HepG2 (cell line): ENCODE data around the gene ENO3. TPM values are rescaled to one million over a fixed set of nuclear protein-coding genes. Genes with fewer than 3 reads are reported as not detected.

Experiments used
- AHDC1 ChIP-seq: sonication (generic); formaldehyde crosslinking; IDR thresholded peaks from 2 replicates; pipeline ENCODE4 v1.5.1; 2020; ENCODE audit warnings: mild to moderate bottlenecking, missing genetic modification reagents, borderline replicate concordance
- ISL2 ChIP-seq: sonication (generic); formaldehyde crosslinking; IDR thresholded peaks from 2 replicates; pipeline ENCODE4 v1.5.0; 2020; ENCODE audit warnings: missing genetic modification reagents
- MAZ ChIP-seq, 2 experiments: sonication (generic) in 1 of 2; formaldehyde crosslinking in 1 of 2; IDR thresholded peaks; 2 replicates each; pipeline versions ENCODE4 v1.5.0 to v1.6.1; 2012 to 2020; ENCODE audit warnings: low read depth in 2 of 2, mild to moderate bottlenecking in 2 of 2, borderline replicate concordance in 1 of 2, improper control_type of control experiment in 1 of 2, low read length in 1 of 2, missing genetic modification reagents in 1 of 2, moderate library complexity in 1 of 2
- RBFOX2 ChIP-seq: fragments of 200-400 bp; formaldehyde crosslinking; IDR thresholded peaks from 2 replicates; pipeline ENCODE4 v1.6.1; 2017; ENCODE audit warnings: low read depth, mild to moderate bottlenecking, low read length
- SAP130 ChIP-seq: IDR thresholded peaks from 2 replicates; pipeline ENCODE4 v1.6.1; 2016; ENCODE audit warnings: low read depth
- TFAP4 ChIP-seq: sonication (generic); IDR thresholded peaks from 2 replicates; pipeline ENCODE4 v1.6.1; 2016; ENCODE audit warnings: low read depth, borderline replicate concordance
- TOE1 ChIP-seq: sonication (generic); formaldehyde crosslinking; IDR thresholded peaks from 2 replicates; pipeline ENCODE4 v1.4.0; 2020; ENCODE audit warnings: mild to moderate bottlenecking, missing genetic modification reagents
- YY1 ChIP-seq: IDR thresholded peaks from 2 replicates; pipeline ENCODE4 v1.6.1; 2011; ENCODE audit warnings: low read length, low read depth, moderate library complexity, mild to moderate bottlenecking; ENCODE audit not compliant: insufficient read depth, insufficient replicate concordance
- ZFP37 ChIP-seq: sonication (generic); formaldehyde crosslinking; IDR thresholded peaks from 2 replicates; pipeline ENCODE4 v1.4.0; 2020; ENCODE audit warnings: missing genetic modification reagents, borderline replicate concordance
- ZNF292 ChIP-seq: sonication (generic); formaldehyde crosslinking; IDR thresholded peaks from 2 replicates; pipeline ENCODE4 v1.8.1; 2022; ENCODE audit warnings: mild to moderate bottlenecking, low read depth, missing genetic modification reagents, borderline replicate concordance
- polyA plus RNA-seq, 8 experiments: library from polyadenylated mRNA; depleted of rRNA in 3 of 8; stranded (reverse) in 7 of 8; unstranded in 1 of 8; fragments of >200 nt; fragmentation: Illumina TruSeq in 4 of 8; extraction: Trizol in 4 of 8; gene quantifications; 2 replicates each; pipeline versions ENCODE4 v1.2.1 to v1.2.3, GENCODE V29; 2011 to 2016; ENCODE audit warnings: low read depth in 4 of 8, missing spikeins in 1 of 8, mixed read lengths in 1 of 8; ENCODE audit not compliant: insufficient read depth in 1 of 8
- total RNA-seq, 5 experiments: library from RNA; depleted of rRNA; stranded (reverse); fragments of >200 nt; fragmentation: Illumina TruSeq; extraction: Trizol; gene quantifications; 2 replicates each; pipeline ENCODE4 v1.2.3, GENCODE V29; 2016; ENCODE audit warnings: low read depth in 1 of 5
- TF ChIP-seq, protein P1 (sequence below): sonication (generic); formaldehyde crosslinking; IDR thresholded peaks from 2 replicates; pipeline ENCODE4 v1.5.0; 2020; ENCODE audit warnings: missing genetic modification reagents
- TF ChIP-seq, protein P2 (sequence below): IDR thresholded peaks from 2 replicates; pipeline ENCODE4 v1.6.1; 2016; ENCODE audit warnings: missing compliant biosample characterization, missing genetic modification reagents, borderline replicate concordance
- TF ChIP-seq, protein P3 (sequence below): sonication (generic); formaldehyde crosslinking; IDR thresholded peaks from 2 replicates; pipeline ENCODE4 v1.5.0; 2020; ENCODE audit warnings: mild to moderate bottlenecking, missing genetic modification reagents

ENO3 gene
- total and polyA plus RNA-seq, 2 of the 13 experiments (the other 11 are each of a cell fraction or from before 2014, with no cell fraction given), result 59.8 to 69.8 TPM

DNA sequence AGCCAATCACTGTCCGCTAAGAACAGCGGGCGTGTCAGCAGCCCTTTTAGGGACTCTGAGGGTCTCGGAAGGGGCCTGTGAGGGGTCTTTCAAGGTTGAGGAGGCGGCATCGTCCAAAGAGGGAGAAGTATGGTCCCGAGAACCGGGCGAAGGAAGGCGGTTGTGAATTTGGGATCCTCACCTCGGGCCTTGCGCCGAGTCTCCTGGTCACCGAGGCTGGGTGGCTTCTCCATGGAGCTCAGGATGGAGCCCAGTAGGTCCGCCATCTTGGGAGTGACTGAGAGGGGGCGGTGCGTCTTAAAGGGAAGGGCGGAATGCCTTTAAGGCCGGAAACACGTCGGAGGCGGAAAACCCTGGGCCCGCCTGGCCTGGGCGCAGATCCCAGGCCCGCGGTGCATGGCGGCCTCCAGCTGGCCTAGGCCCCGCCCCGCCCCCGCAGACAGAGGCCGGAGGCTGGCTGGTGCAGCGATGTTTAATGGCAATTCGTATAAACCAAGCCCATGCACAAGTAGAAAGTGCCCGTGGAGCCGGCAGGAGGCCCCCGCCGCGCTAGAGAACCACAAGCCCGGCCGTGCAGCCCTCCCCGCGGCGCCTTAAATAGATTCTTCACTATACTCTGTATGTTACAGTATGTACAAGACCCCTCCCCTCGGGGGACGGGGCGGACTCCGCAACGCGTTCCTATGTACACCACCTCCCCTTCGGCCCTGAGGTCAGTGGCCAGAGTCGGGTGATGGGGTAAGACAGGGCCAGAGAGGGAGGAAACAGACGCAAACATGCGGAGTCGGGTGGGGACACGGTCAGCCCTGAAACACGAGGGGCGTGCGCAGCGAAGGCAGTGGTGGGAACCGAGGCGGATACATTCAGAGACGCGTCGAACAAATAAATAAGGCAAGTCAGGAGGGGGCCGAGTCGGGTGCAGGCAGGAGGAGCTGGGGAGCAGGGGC, 16.9 kb downstream of the ENO3 start, which contains the start of gene SPAG7 (continued):
- TF ChIP-seq TFAP4, result peak; percentile 97
- no peak for TF ChIP-seq TOE1
- TF ChIP-seq ISL2 (CRISPR knock-in tag), result peak; percentile 42; the same call in 1 of the 2 replicates
- 0 out of 2 replicates have a peak, but pooled peaks have one; percentile 61 for TF ChIP-seq MAZ (IDR thresholded peaks at IDR 0.05; ENCODE audit: borderline replicate concordance, low read depth, low read length)
- TF ChIP-seq MAZ (CRISPR knock-in tag; IDR thresholded peaks at IDR 0.05; ENCODE audit: low read depth), result peak; percentile 26; the same call in 1 of the 2 replicates
- TF ChIP-seq SAP130 (CRISPR knock-in tag), result peak; percentile 86
- TF ChIP-seq RBFOX2, result peak; percentile 94
- TF ChIP-seq, protein P1, sequence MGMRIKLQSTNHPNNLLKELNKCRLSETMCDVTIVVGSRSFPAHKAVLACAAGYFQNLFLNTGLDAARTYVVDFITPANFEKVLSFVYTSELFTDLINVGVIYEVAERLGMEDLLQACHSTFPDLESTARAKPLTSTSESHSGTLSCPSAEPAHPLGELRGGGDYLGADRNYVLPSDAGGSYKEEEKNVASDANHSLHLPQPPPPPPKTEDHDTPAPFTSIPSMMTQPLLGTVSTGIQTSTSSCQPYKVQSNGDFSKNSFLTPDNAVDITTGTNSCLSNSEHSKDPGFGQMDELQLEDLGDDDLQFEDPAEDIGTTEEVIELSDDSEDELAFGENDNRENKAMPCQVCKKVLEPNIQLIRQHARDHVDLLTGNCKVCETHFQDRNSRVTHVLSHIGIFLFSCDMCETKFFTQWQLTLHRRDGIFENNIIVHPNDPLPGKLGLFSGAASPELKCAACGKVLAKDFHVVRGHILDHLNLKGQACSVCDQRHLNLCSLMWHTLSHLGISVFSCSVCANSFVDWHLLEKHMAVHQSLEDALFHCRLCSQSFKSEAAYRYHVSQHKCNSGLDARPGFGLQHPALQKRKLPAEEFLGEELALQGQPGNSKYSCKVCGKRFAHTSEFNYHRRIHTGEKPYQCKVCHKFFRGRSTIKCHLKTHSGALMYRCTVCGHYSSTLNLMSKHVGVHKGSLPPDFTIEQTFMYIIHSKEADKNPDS (CRISPR knock-in tag), result no peak
- TF ChIP-seq AHDC1 (CRISPR knock-in tag), result no peak
- TF ChIP-seq, protein P2, sequence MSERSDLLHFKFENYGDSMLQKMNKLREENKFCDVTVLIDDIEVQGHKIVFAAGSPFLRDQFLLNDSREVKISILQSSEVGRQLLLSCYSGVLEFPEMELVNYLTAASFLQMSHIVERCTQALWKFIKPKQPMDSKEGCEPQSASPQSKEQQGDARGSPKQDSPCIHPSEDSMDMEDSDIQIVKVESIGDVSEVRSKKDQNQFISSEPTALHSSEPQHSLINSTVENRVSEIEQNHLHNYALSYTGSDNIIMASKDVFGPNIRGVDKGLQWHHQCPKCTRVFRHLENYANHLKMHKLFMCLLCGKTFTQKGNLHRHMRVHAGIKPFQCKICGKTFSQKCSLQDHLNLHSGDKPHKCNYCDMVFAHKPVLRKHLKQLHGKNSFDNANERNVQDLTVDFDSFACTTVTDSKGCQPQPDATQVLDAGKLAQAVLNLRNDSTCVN, result 0 out of 2 replicates have a peak, but pooled peaks have one; percentile 17
- no peak for TF ChIP-seq ZNF292
- TF ChIP-seq YY1, result peak; percentile 97
- TF ChIP-seq, protein P3, sequence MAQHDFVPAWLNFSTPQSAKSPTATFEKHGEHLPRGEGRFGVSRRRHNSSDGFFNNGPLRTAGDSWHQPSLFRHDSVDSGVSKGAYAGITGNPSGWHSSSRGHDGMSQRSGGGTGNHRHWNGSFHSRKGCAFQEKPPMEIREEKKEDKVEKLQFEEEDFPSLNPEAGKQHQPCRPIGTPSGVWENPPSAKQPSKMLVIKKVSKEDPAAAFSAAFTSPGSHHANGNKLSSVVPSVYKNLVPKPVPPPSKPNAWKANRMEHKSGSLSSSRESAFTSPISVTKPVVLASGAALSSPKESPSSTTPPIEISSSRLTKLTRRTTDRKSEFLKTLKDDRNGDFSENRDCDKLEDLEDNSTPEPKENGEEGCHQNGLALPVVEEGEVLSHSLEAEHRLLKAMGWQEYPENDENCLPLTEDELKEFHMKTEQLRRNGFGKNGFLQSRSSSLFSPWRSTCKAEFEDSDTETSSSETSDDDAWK, result no peak
- peak; percentile 36; the same call in 1 of the 2 replicates for TF ChIP-seq ZFP37 (CRISPR knock-in tag)
